Heart right ventricle (tissue), 16 donors: ENCODE results near the gene WAPL. TPM values are rescaled to one million over a fixed set of nuclear protein-coding genes. Genes with fewer than 3 reads are reported as not detected.
A peak's percentile ranks its signal among the peaks of the same experiment; 100 is the strongest.
"Not testable (repeated sequence)": the region's sequence is repeated elsewhere in the genome, so short reads cannot be mapped to it uniquely, and the experiment has no call there.

ENCODE experiments used
- ATAC-seq, 8 donors: fragments of 200-7000 bp; cut with Tn5 transposase; one replicate each; pipeline ENCODE4 v1.9.1; 2020; ENCODE audit warnings: mild to moderate bottlenecking in 8 of 8, moderate library complexity in 8 of 8, moderate number of reproducible peaks in 1 of 8
- DNase-seq, 2 donors: peaks; one replicate each; pipeline ENCODE4 v3.0.0-alpha.2; 2020
- H3K27ac ChIP-seq, 10 donors: fragments of 200-600 bp; sonication (generic) in 2 of 10; one replicate each; pipeline versions ENCODE4 v1.5.0 to v1.8.0; 2020 to 2022; ENCODE audit warnings: mild to moderate bottlenecking in 3 of 10
- H3K27me3 ChIP-seq, 7 donors: fragments of 200-600 bp; one replicate each; pipeline ENCODE4 v1.8.0; 2021 to 2022; ENCODE audit warnings: mild to moderate bottlenecking in 2 of 7
- H3K36me3 ChIP-seq, 9 donors: fragments of 200-600 bp; sonication (generic) in 1 of 9; one replicate each; pipeline versions ENCODE4 v1.5.0 to v1.8.0; 2020 to 2022; ENCODE audit warnings: mild to moderate bottlenecking in 2 of 9
- H3K4me1 ChIP-seq, 9 donors: fragments of 200-600 bp; sonication (generic) in 1 of 9; one replicate each; pipeline versions ENCODE4 v1.5.0 to v1.8.0; 2020 to 2022; ENCODE audit warnings: mild to moderate bottlenecking in 4 of 9
- H3K4me3 ChIP-seq, 10 donors: fragments of 200-600 bp; sonication (generic) in 2 of 10; one replicate each; pipeline versions ENCODE4 v1.5.0 to v1.8.0; 2020 to 2022; ENCODE audit warnings: mild to moderate bottlenecking in 7 of 10, moderate library complexity in 2 of 10
- H3K9me3 ChIP-seq, 11 donors: fragments of 200-600 bp in 10 of 11; sonication (generic) in 2 of 11; one replicate each; pipeline versions ENCODE4 v1.5.0 to v1.8.0; 2013 to 2022; ENCODE audit warnings: mild to moderate bottlenecking in 2 of 11, control low read depth in 1 of 11, moderate library complexity in 1 of 11
- WGBS, 2 donors: extraction: QIAGEN DNeasy Blood & Tissue Kit; methylation state at CpG; one replicate each; pipeline ENCODE4 v1.1.7; 2013; ENCODE audit warnings: inconsistent platforms in 1 of 2; 5-methylcytosine and 5-hydroxymethylcytosine counted together
- intact Hi-C, 10 donors: fragments of 100-400 bp; cut with DNase I; formaldehyde crosslinking; loops; one replicate each; pipeline versions ENCODE4 v1.11.1 to v1.14.2; 2022
- polyA plus RNA-seq, 2 donors: library from polyadenylated mRNA; stranded (reverse); fragments of 200-250 nt; gene quantifications; one replicate each; pipeline ENCODE4 v1.2.3, GENCODE V29; 2013
- total RNA-seq, 10 donors: library from RNA; stranded (reverse); fragmentation: NEBNext Ultra II Directional in 3 of 10; extraction: Animal tissue kit (Norgen Biotek cat#: 25700) in 3 of 10; gene quantifications; one replicate each; pipeline versions ENCODE4 v1.2.1 to v1.2.4, GENCODE V29; 2021 to 2023
- TF ChIP-seq, protein P1 (sequence below), 9 donors: fragments of 200-600 bp; sonication (generic) in 2 of 9; IDR thresholded peaks; one replicate each; pipeline versions ENCODE4 v1.5.0 to v1.8.0; 2021 to 2022; ENCODE audit warnings: antibody characterized with exemption in 9 of 9, mild to moderate bottlenecking in 5 of 9, moderate library complexity in 1 of 9
- donor health status: Arrhythmogenic right ventricular cardiomyopathy.
- donor health status: ischemic (EF 13 %, LVEDD 7.1; RV severe dilation, severe dysfunction).
- donor health status: healthy with polysubstance abuse.
- donor health status: DM: no; HTN: yes; CAD: no.
- donor health status: DM: no; HTN: no; CAD: no.
- donor health status: ischemic (EF 25% LVEDD 6.9; RV normal size, moderate dysfunction).
- donor health status: ischemic (EF 25% LVEDD 5.7; RV mildly dilated, moderate dysfunction).
- donor health status: healthy.
- donor health status: DM: yes; HTN: yes; CAD: no.
- donor health status: Ischemic cardiomyopathy.
- donor health status: ischemic (EF 35%, LVEDD 5.7; RV mildly dilated, moderate dysfunction).
- donor health status: nonischemic (EF 11% LVEDD 7.7; RV severe dilation, severe dysfunction).
- donor health status: DM: yes; HTN: yes; CAD: no.
- donor health status: PGD.
- donor health status: ischemic (EF 29% LVEDD 5.4; RV normal size, mild dysfunction).
- donor health status: nonischemic (EF 23%, LVEDD 6.1; RV moderate dilation, normal function).

WAPL gene
- total and polyA plus RNA-seq, 12 donors: 10.0 to 29.5 (median 23.4) TPM

DNA sequence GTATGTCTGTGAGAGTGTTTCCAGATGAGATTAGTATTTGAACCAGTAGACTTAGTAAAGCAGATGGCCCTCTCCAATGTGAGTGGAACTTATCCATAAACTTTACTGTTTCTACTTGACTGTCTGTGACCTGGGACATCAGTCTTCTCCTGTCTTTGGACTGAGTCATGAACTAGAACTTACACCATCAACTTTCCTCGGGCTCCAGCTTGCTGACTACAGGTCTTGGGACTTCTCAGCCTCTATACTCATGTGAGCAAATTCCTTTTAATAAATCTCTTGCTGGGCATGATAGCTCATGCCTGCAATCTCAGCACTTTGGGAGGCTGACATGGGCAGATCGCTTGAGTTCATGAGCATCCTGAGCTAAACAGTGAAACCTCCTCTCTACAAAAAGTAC, 25.7 kb upstream of the WAPL start:
- WGBS, 2 donors: 85 to 91% methylated on average over 2 of the region's 2 CpGs
- ATAC-seq (no peak), DNase-seq (no peak)
- TF ChIP-seq, protein P1, sequence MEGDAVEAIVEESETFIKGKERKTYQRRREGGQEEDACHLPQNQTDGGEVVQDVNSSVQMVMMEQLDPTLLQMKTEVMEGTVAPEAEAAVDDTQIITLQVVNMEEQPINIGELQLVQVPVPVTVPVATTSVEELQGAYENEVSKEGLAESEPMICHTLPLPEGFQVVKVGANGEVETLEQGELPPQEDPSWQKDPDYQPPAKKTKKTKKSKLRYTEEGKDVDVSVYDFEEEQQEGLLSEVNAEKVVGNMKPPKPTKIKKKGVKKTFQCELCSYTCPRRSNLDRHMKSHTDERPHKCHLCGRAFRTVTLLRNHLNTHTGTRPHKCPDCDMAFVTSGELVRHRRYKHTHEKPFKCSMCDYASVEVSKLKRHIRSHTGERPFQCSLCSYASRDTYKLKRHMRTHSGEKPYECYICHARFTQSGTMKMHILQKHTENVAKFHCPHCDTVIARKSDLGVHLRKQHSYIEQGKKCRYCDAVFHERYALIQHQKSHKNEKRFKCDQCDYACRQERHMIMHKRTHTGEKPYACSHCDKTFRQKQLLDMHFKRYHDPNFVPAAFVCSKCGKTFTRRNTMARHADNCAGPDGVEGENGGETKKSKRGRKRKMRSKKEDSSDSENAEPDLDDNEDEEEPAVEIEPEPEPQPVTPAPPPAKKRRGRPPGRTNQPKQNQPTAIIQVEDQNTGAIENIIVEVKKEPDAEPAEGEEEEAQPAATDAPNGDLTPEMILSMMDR (IDR thresholded peaks at IDR 0.05): no peak
- H3K4me3 ChIP-seq: no peak overlapping the region
- H3K4me1 ChIP-seq: no peaks in the 10 kb centered on the region
- no peaks in the 10 kb centered on the region for H3K36me3 ChIP-seq
- H3K27me3 ChIP-seq: no peaks in the 10 kb centered on the region
- intact Hi-C loops: no loop called here
- H3K27ac ChIP-seq: no peak overlapping the region
- H3K9me3 ChIP-seq: peaks cover 0 to 16% (median 0%) of the 10 kb centered on the region in 11 donors

DNA sequence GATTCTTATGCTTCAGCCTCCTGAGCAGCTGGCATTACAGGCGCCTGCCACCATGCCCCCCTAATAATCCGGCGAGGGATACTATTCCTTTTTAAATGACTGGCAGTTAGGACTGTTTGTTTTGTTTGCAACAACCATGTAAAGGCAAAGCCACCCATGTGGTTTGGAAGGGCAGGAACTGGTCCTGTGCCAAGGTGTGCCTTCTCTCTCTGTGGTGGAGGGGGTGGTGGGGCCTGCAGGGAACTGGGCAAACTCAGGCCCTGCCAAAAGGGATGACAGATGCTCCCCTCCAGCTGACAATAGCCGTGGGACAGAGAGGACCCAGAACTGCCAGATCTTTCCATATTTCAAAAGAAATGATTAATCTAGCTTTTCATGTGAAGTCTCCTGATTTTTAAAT, 23.5 kb upstream of the WAPL start:
- TF ChIP-seq, protein P1 (IDR thresholded peaks at IDR 0.05): no peak
- H3K4me1 ChIP-seq: no peaks in the 10 kb centered on the region

DNA sequence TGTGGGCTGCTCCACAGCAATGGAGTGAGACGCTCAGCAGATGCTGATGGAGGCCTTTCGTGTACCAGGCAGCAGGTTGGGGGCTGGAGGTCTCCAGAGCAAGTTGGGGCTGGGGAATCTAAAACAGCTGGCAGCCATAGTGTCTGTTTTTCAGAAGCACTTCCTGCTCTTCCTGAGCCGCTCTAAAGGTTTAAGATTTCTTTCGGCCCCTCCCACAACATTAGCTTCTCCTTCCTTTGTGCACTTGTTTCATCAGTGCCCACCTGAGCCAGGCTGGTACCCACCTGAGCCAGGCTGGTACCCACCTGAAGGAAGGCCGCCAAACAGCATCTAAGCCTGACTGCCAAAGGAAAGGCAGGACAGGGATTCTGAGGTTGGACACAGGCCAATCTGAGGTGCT, 18.4 kb upstream of the WAPL start:
- intact Hi-C loops: no loop called here
- WGBS, 2 donors: 70 to 81% methylated on average over 5 of the region's 5 CpGs

More for the DNA sequence above, 23.5 kb upstream of the WAPL start:
- ATAC-seq (no peak), DNase-seq (no peak)
- Histone ChIP-seq H3K9me3 (peaks cover 0 to 16% (median 0%) of the 10 kb centered on the region in 11 donors), H3K27me3 (no peaks in the 10 kb centered on the region), H3K4me3 (no peak overlapping the region), H3K36me3 (no peaks in the 10 kb centered on the region), H3K27ac (no peak overlapping the region)
- 74 to 84% methylated on average over 4 of the region's 4 CpGs for WGBS, 2 donors
- intact Hi-C loops: no loop called here

DNA sequence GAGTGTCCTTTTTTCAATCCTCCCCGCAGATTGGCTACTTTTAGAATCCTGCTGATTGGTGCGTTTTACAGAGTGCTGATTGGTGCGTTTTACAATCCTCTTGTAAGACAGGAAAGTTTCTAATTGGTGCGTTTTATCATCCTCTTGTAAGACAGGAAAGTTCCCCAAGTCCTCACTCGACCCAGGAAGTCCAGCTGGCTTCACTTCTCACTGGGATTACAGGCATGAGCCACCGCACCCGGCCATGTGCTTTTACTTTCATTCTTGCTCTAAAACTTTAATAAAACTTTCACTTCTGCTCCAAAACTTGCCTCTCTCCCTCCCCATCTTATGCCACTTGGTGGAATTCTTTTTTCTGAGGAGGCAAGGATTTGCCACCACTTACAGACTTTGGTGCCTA, 17.0 kb upstream of the WAPL start:
- no peak overlapping the region for H3K27ac ChIP-seq
- 75 to 80% methylated on average over 7 of the region's 7 CpGs for WGBS, 2 donors
- DNase-seq: peak in 1 of 2 donors; percentile 22
- intact Hi-C loops: no loop called here
- H3K27me3 ChIP-seq: peaks cover 0 to 15% (median 0%) of the 10 kb centered on the region in 7 donors
- peaks cover 0 to 21% (median 10%) of the 10 kb centered on the region in 9 donors for H3K4me1 ChIP-seq
- TF ChIP-seq, protein P1 (IDR thresholded peaks at IDR 0.05): no peak
- H3K9me3 ChIP-seq: peaks cover 0 to 3% (median 0%) of the 10 kb centered on the region in 11 donors
- ATAC-seq: no peak
- no peak overlapping the region for H3K4me3 ChIP-seq
- H3K36me3 ChIP-seq: no peaks in the 10 kb centered on the region

More for the DNA sequence above, 18.4 kb upstream of the WAPL start:
- Histone ChIP-seq H3K36me3 (no peaks in the 10 kb centered on the region), H3K4me3 (no peak overlapping the region), H3K27me3 (peaks cover 0 to 15% (median 0%) of the 10 kb centered on the region in 7 donors), H3K4me1 (peaks cover 0 to 20% (median 7%) of the 10 kb centered on the region in 9 donors), H3K9me3 (peaks cover 0 to 3% (median 0%) of the 10 kb centered on the region in 11 donors), H3K27ac (no peak overlapping the region)
- no peak for DNase-seq
- TF ChIP-seq, protein P1 (IDR thresholded peaks at IDR 0.05): no peak
- no peak for ATAC-seq

DNA sequence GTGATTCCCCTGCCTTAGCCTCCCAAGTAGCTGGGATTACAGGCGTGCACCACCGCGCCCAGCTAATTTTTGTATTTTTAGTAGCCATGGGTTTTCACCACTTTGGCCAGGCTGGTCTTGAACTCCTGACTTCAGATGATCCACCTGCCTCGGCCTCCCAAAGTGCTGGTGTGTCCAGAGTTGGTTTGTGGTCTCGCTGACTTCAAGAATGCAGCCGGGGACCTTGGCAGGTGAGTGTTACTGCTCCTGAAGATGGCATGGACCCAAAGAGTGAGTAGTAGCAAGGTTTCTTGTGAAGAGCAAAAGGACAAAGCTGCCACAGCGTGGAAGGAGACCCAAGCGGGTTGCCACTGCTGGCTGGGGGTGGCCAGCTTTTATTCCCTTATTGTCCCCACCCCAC, 16.4 kb upstream of the WAPL start:
- H3K27ac ChIP-seq, H3K9me3 ChIP-seq, ATAC-seq, DNase-seq, H3K36me3 ChIP-seq, H3K4me3 ChIP-seq, intact Hi-C loops: not testable (repeated sequence)
- WGBS, 2 donors: 95 to 98% methylated on average over 8 of the region's 8 CpGs
- Histone ChIP-seq H3K27me3 (peaks cover 0 to 15% (median 0%) of the 10 kb centered on the region in 7 donors), H3K4me1 (peaks cover 0 to 21% (median 10%) of the 10 kb centered on the region in 9 donors)
